Uterus (tissue), 2 donors: Measurements from ENCODE around the gene MCRIP1.

Source experiments
- POLR2A ChIP-seq, 2 donors: fragments of 450-650 bp; IDR thresholded peaks; one replicate each; pipeline ENCODE4 v1.6.1; 2016; ENCODE audit warnings: antibody characterized with exemption in 2 of 2, mild to moderate bottlenecking in 1 of 2, moderate library complexity in 1 of 2
- TF ChIP-seq, protein P1 (sequence below), 4 experiments: fragments of 200-600 bp in 2 of 4; fragments of 450-650 bp in 2 of 4; sonication (generic) in 2 of 4; IDR thresholded peaks; one replicate each; pipeline ENCODE4 v1.5.1; 2016 to 2019; ENCODE audit warnings: antibody characterized with exemption in 4 of 4, mild to moderate bottlenecking in 2 of 4, moderate library complexity in 1 of 4

- TF ChIP-seq, protein P1, sequence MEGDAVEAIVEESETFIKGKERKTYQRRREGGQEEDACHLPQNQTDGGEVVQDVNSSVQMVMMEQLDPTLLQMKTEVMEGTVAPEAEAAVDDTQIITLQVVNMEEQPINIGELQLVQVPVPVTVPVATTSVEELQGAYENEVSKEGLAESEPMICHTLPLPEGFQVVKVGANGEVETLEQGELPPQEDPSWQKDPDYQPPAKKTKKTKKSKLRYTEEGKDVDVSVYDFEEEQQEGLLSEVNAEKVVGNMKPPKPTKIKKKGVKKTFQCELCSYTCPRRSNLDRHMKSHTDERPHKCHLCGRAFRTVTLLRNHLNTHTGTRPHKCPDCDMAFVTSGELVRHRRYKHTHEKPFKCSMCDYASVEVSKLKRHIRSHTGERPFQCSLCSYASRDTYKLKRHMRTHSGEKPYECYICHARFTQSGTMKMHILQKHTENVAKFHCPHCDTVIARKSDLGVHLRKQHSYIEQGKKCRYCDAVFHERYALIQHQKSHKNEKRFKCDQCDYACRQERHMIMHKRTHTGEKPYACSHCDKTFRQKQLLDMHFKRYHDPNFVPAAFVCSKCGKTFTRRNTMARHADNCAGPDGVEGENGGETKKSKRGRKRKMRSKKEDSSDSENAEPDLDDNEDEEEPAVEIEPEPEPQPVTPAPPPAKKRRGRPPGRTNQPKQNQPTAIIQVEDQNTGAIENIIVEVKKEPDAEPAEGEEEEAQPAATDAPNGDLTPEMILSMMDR (IDR thresholded peaks at IDR 0.05) = no peak
- no peak for TF ChIP-seq POLR2A (IDR thresholded peaks at IDR 0.05)
These were observed 10.7 kb upstream of the MCRIP1 start for GRCh38 chr17:81843713-81844326.
